ENCODE results near the gene NUCB1. TPM values are rescaled to one million over a fixed set of nuclear protein-coding genes. Genes with fewer than 3 reads are reported as not detected.
"Not testable (repeated sequence)": the region's sequence is repeated elsewhere in the genome, so short reads cannot be mapped to it uniquely, and the experiment has no call there.

NUCB1 gene
- total and polyA plus RNA-seq, 9 of the 15 experiments (the other 6 are each of a cell fraction or from before 2014, with no cell fraction given): 3.1 to 153 (median 71.7) TPM

DNA sequence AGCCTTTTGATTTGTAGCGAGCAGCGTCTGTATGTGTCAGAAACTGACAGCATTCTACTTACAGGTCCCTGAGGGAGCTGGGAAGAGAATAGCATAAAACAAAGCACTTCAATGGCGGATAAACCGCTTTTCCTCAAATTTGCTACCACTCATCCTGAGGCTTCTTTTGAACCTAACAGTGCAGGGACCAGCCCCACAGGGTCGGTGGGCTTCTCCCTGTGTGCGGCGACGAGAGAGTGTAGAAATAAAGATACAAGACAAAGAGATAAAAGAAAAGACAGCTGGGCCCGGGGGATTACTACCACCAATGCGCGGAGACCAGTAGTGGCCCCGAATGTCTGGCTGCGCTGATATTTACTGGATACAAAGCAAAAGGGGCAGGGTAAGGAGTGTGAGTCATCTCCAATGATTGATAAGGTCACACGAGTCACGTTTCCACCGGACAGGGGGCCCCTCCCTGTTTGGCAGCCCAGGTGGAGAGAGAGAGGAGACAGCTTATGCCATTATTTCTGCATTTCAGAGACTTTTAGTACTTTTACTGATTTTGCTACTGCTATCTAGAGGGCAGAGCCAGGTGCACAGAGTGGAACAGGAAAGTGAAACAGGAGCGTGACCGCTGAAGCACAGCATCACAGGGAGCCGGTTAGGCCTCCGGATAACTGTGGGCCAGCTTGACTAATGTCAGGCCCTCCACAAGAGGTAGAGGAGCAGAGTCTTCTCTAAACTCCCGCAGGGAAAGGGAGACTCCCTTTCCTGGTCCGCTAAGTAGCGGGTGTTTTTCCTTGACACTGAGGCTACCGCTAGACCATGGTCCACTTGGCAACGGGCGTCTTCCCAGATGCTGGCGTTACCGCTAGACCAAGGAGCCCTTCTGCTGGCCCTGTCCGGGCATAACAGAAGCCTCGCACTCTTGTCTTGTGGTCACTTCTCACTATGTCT lies 23.8 kb upstream of the NUCB1 start (continued):
- TF ChIP-seq, protein P1, sequence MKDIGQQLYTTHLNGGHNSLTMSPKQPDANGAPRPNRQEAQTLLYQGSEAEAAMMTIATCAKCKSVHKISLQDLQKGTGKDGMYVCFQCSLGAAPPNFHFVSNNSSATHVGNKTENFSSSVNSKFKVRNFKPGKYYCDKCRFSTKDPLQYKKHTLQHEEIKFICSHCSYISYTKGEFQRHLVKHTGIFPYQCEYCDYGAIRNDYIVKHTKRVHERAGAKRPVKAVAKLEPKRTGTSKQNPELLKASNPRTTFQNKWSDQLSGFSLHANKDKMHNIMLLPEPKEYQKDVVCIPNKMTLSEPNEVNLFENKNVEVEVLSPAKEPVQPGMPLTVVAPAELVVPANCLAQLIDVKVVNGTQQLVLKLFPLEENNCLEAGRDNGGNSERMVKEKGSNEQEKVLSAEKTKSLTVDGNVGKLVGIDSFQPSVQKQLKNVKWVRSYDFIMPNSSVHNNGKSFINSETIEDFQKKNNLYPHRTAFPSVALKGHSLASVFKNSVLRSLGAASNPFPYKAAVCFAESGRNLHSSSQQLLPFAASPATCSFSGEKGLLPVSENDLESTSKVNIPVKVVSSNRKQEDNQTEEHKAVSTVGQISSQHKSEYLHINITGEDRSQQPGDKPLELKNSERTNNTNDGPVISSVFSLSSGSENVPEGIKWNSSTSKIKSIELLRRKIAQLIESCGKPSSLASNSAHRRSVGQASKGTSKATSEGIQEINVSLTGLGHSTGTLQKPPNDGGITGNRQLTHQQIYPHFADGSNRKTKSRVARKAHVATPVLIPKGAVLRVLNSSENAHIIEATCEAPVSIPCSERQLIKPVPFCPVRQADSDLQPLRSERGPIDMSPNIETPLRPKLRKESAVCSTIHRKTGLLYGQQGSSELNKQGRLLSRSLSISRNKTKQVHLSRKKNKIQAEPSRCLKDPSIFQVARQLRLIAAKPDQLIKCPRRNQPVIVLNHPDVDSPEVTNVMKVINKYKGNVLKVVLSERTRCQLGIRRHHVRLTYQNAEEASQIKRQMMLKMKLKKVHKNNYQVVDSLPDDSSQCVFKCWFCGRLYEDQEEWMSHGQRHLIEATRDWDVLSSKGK (CRISPR knock-in tag; IDR thresholded peaks at IDR 0.05): peak; percentile 44; the same call in 1 of the 2 replicates
- 0 out of 3 replicates have a peak, but pooled peaks of 1 of the 2 experiments have one; percentile 11 for TF ChIP-seq CBX3 (IDR thresholded peaks at IDR 0.05; ENCODE audit: borderline replicate concordance in 1 of 2, low read length in 2 of 2)
- peak; percentile 26 for TF ChIP-seq TAF1 (IDR thresholded peaks at IDR 0.05; ENCODE audit: control insufficient read depth, extremely low read depth, insufficient read depth, low read length, severe bottlenecking)
- peak; percentile 66 to 80; a peak in 3 of 4 replicates for TF ChIP-seq KDM1A (IDR thresholded peaks at IDR 0.05)
- TF ChIP-seq, protein P2, sequence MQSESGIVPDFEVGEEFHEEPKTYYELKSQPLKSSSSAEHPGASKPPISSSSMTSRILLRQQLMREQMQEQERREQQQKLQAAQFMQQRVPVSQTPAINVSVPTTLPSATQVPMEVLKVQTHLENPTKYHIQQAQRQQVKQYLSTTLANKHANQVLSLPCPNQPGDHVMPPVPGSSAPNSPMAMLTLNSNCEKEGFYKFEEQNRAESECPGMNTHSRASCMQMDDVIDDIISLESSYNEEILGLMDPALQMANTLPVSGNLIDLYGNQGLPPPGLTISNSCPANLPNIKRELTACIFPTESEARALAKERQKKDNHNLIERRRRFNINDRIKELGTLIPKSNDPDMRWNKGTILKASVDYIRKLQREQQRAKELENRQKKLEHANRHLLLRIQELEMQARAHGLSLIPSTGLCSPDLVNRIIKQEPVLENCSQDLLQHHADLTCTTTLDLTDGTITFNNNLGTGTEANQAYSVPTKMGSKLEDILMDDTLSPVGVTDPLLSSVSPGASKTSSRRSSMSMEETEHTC (IDR thresholded peaks at IDR 0.05): peak; percentile 70
- TF ChIP-seq FOXK2 (conservative IDR thresholded peaks at IDR 0.05 in 1 of 2, IDR thresholded peaks at IDR 0.05 in 1 of 2; ENCODE audit: low read depth in 2 of 2): peak; percentile 54 to 76
- peak in 1 of 2 experiments; percentile 68; a peak in 3 of 4 replicates for TF ChIP-seq RCOR1 (IDR thresholded peaks at IDR 0.05; ENCODE audit: borderline replicate concordance in 1 of 2, low read depth in 2 of 2, low read length in 2 of 2)
- TF ChIP-seq EP400 (IDR thresholded peaks at IDR 0.05): peak; percentile 58
- TF ChIP-seq, protein P3, sequence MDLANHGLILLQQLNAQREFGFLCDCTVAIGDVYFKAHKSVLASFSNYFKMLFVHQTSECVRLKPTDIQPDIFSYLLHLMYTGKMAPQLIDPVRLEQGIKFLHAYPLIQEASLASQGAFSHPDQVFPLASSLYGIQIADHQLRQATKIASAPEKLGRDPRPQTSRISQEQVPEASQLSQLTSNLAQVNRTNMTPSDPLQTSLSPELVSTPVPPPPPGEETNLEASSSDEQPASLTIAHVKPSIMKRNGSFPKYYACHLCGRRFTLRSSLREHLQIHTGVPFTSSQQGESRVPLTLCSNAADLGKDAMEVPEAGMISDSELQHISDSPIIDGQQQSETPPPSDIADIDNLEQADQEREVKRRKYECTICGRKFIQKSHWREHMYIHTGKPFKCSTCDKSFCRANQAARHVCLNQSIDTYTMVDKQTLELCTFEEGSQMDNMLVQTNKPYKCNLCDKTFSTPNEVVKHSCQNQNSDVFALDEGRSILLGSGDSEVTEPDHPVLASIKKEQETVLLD (IDR thresholded peaks at IDR 0.05): peak; percentile 58
- peak; percentile 6 for TF ChIP-seq FIP1L1 (IDR thresholded peaks at IDR 0.05; ENCODE audit: low read depth, low read length, poor library complexity, severe bottlenecking)
- 0 out of 2 replicates have a peak, but pooled peaks have one; percentile 11 for TF ChIP-seq RBFOX2 (IDR thresholded peaks at IDR 0.05; ENCODE audit: low read depth, low read length)
- 0 out of 2 replicates have a peak, but pooled peaks have one; percentile 35 for TF ChIP-seq ZNF134 (CRISPR knock-in tag; conservative IDR thresholded peaks at IDR 0.05)
- peak; percentile 54; the same call in 1 of the 2 replicates for TF ChIP-seq FOXK1 (CRISPR knock-in tag; IDR thresholded peaks at IDR 0.05; ENCODE audit: borderline replicate concordance)
- TF ChIP-seq ERF (CRISPR knock-in tag; IDR thresholded peaks at IDR 0.05): peak; percentile 87
- TF ChIP-seq, protein P4, sequence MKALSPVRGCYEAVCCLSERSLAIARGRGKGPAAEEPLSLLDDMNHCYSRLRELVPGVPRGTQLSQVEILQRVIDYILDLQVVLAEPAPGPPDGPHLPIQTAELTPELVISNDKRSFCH (CRISPR knock-in tag; IDR thresholded peaks at IDR 0.05): not testable (repeated sequence)
- TF ChIP-seq, protein P4 (tag; IDR thresholded peaks at IDR 0.05): 0 out of 2 replicates have a peak, but pooled peaks have one; percentile 40
- TF ChIP-seq, protein P5, sequence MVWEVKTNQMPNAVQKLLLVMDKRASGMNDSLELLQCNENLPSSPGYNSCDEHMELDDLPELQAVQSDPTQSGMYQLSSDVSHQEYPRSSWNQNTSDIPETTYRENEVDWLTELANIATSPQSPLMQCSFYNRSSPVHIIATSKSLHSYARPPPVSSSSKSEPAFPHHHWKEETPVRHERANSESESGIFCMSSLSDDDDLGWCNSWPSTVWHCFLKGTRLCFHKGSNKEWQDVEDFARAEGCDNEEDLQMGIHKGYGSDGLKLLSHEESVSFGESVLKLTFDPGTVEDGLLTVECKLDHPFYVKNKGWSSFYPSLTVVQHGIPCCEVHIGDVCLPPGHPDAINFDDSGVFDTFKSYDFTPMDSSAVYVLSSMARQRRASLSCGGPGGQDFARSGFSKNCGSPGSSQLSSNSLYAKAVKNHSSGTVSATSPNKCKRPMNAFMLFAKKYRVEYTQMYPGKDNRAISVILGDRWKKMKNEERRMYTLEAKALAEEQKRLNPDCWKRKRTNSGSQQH (CRISPR knock-in tag; IDR thresholded peaks at IDR 0.05): peak; percentile 66; the same call in 1 of the 2 replicates
